Activated CD8-positive, alpha-beta memory T cell treated with anti-CD3 and anti-CD28 coated beads, Interleukin-2, amount 50 U/mL, for 48 hours (primary cell): ENCODE measurements around the gene DMTF1.
A peak's percentile ranks its signal among the peaks of the same experiment; 100 is the strongest.

Source experiments
- DNase-seq: peaks from one replicate; pipeline ENCODE4 v3.0.0-alpha.2; 2020

The DMTF1 gene

GRCh38 chr7:87148332-87148955 lies 3.8 kb upstream of the DMTF1 start:
- no peak for DNase-seq

GRCh38 chr7:87151002-87151728 lies 1.1 kb upstream of the DMTF1 start:
- no peak for DNase-seq

- DNase-seq: no peak
These were observed 533 bp upstream of the DMTF1 start for GRCh38 chr7:87151729-87152111.

- DNase-seq: peak; percentile 70
These were observed 816 bp downstream of the DMTF1 start for GRCh38 chr7:87152897-87153641.

- DNase-seq: no peak
These were observed 1.9 kb downstream of the DMTF1 start for GRCh38 chr7:87154166-87154565.

- no peak for DNase-seq
These were observed 2.3 kb downstream of the DMTF1 start for GRCh38 chr7:87154569-87154968.

- DNase-seq: no peak
These were observed 3.5 kb downstream of the DMTF1 start for GRCh38 chr7:87155788-87156187.

- DNase-seq: no peak
These were observed 4.5 kb downstream of the DMTF1 start for GRCh38 chr7:87156709-87157108.

- no peak for DNase-seq
These were observed 7.3 kb downstream of the DMTF1 start for GRCh38 chr7:87159538-87159937.

GRCh38 chr7:87164433-87164832 lies 12.2 kb downstream of the DMTF1 start:
- DNase-seq: no peak

GRCh38 chr7:87170828-87171227 lies 18.6 kb downstream of the DMTF1 start:
- no peak for DNase-seq

GRCh38 chr7:87171282-87171934 lies 19.2 kb downstream of the DMTF1 start:
- DNase-seq: no peak

GRCh38 chr7:87173471-87173870 lies 21.2 kb downstream of the DMTF1 start:
- no peak for DNase-seq

- no peak for DNase-seq
These were observed 26.1 kb downstream of the DMTF1 start for GRCh38 chr7:87178320-87178719.

GRCh38 chr7:87179180-87179579 lies 26.9 kb downstream of the DMTF1 start:
- no peak for DNase-seq

- DNase-seq: no peak
These were observed 34.9 kb downstream of the DMTF1 start for GRCh38 chr7:87187120-87187519.

GRCh38 chr7:87188930-87189329 lies 36.7 kb downstream of the DMTF1 start:
- no peak for DNase-seq

- DNase-seq: no peak
These were observed 38.5 kb downstream of the DMTF1 start for GRCh38 chr7:87190783-87191182.

GRCh38 chr7:87192784-87193487 lies 40.7 kb downstream of the DMTF1 start:
- DNase-seq: no peak

- no peak for DNase-seq
These were observed 41.7 kb downstream of the DMTF1 start for GRCh38 chr7:87193912-87194311.

GRCh38 chr7:87199241-87199640 lies 47.0 kb downstream of the DMTF1 start:
- no peak for DNase-seq

- no peak for DNase-seq
These were observed 47.6 kb downstream of the DMTF1 start for GRCh38 chr7:87199700-87200450.
